ENCODE results near the gene CRABP2.

GRCh38 chr1:156673387-156674121 lies 31.8 kb downstream of the CRABP2 start:
- TF ChIP-seq CTCF (conservative IDR thresholded peaks at IDR 0.05; ENCODE audit: low read depth in 2 of 2) (no peak), POLR2AphosphoS5 (IDR thresholded peaks at IDR 0.05; ENCODE audit: low read depth) (peak; percentile 60), EZH2phosphoT487 (IDR thresholded peaks at IDR 0.05; ENCODE audit: unreplicated experiment) (no peak), EZH2 (IDR thresholded peaks at IDR 0.05; ENCODE audit: low read depth, unreplicated experiment) (no peak), ETS1 (IDR thresholded peaks at IDR 0.05) (peak; percentile 46; the same call in 1 of the 2 replicates), CREB1 (CRISPR knock-in tag; IDR thresholded peaks at IDR 0.05; ENCODE audit: low read depth) (peak; percentile 83), STAT1 (IDR thresholded peaks at IDR 0.05; ENCODE audit: unreplicated experiment) (no peak), ZNF331 (CRISPR knock-in tag; IDR thresholded peaks at IDR 0.05; ENCODE audit: low read depth) (no peak)
- TF ChIP-seq, protein P1, sequence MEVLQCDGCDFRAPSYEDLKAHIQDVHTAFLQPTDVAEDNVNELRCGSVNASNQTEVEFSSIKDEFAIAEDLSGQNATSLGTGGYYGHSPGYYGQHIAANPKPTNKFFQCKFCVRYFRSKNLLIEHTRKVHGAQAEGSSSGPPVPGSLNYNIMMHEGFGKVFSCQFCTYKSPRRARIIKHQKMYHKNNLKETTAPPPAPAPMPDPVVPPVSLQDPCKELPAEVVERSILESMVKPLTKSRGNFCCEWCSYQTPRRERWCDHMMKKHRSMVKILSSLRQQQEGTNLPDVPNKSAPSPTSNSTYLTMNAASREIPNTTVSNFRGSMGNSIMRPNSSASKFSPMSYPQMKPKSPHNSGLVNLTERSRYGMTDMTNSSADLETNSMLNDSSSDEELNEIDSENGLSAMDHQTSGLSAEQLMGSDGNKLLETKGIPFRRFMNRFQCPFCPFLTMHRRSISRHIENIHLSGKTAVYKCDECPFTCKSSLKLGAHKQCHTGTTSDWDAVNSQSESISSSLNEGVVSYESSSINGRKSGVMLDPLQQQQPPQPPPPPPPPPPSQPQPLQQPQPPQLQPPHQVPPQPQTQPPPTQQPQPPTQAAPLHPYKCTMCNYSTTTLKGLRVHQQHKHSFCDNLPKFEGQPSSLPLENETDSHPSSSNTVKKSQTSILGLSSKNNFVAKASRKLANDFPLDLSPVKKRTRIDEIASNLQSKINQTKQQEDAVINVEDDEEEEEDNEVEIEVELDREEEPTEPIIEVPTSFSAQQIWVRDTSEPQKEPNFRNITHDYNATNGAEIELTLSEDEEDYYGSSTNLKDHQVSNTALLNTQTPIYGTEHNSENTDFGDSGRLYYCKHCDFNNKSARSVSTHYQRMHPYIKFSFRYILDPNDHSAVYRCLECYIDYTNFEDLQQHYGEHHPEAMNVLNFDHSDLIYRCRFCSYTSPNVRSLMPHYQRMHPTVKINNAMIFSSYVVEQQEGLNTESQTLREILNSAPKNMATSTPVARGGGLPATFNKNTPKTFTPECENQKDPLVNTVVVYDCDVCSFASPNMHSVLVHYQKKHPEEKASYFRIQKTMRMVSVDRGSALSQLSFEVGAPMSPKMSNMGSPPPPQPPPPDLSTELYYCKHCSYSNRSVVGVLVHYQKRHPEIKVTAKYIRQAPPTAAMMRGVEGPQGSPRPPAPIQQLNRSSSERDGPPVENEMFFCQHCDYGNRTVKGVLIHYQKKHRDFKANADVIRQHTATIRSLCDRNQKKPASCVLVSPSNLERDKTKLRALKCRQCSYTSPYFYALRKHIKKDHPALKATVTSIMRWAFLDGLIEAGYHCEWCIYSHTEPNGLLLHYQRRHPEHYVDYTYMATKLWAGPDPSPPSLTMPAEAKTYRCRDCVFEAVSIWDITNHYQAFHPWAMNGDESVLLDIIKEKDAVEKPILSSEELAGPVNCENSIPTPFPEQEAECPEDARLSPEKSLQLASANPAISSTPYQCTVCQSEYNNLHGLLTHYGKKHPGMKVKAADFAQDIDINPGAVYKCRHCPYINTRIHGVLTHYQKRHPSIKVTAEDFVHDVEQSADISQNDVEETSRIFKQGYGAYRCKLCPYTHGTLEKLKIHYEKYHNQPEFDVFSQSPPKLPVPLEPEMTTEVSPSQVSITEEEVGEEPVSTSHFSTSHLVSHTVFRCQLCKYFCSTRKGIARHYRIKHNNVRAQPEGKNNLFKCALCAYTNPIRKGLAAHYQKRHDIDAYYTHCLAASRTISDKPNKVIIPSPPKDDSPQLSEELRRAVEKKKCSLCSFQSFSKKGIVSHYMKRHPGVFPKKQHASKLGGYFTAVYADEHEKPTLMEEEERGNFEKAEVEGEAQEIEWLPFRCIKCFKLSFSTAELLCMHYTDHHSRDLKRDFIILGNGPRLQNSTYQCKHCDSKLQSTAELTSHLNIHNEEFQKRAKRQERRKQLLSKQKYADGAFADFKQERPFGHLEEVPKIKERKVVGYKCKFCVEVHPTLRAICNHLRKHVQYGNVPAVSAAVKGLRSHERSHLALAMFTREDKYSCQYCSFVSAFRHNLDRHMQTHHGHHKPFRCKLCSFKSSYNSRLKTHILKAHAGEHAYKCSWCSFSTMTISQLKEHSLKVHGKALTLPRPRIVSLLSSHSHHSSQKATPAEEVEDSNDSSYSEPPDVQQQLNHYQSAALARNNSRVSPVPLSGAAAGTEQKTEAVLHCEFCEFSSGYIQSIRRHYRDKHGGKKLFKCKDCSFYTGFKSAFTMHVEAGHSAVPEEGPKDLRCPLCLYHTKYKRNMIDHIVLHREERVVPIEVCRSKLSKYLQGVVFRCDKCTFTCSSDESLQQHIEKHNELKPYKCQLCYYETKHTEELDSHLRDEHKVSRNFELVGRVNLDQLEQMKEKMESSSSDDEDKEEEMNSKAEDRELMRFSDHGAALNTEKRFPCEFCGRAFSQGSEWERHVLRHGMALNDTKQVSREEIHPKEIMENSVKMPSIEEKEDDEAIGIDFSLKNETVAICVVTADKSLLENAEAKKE (CRISPR knock-in tag; IDR thresholded peaks at IDR 0.05) = no peak
- TF ChIP-seq, protein P2, sequence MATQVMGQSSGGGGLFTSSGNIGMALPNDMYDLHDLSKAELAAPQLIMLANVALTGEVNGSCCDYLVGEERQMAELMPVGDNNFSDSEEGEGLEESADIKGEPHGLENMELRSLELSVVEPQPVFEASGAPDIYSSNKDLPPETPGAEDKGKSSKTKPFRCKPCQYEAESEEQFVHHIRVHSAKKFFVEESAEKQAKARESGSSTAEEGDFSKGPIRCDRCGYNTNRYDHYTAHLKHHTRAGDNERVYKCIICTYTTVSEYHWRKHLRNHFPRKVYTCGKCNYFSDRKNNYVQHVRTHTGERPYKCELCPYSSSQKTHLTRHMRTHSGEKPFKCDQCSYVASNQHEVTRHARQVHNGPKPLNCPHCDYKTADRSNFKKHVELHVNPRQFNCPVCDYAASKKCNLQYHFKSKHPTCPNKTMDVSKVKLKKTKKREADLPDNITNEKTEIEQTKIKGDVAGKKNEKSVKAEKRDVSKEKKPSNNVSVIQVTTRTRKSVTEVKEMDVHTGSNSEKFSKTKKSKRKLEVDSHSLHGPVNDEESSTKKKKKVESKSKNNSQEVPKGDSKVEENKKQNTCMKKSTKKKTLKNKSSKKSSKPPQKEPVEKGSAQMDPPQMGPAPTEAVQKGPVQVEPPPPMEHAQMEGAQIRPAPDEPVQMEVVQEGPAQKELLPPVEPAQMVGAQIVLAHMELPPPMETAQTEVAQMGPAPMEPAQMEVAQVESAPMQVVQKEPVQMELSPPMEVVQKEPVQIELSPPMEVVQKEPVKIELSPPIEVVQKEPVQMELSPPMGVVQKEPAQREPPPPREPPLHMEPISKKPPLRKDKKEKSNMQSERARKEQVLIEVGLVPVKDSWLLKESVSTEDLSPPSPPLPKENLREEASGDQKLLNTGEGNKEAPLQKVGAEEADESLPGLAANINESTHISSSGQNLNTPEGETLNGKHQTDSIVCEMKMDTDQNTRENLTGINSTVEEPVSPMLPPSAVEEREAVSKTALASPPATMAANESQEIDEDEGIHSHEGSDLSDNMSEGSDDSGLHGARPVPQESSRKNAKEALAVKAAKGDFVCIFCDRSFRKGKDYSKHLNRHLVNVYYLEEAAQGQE (IDR thresholded peaks at IDR 0.05; ENCODE audit: unreplicated experiment) = no peak
